NCI-H345 treated with DMSO at 0.1 percent for 48 hours (cell line): ENCODE measurements around the gene HLA-DRB5.
"Not testable (repeated sequence)": the region's sequence is repeated elsewhere in the genome, so short reads cannot be mapped to it uniquely, and the experiment has no call there.

Source experiments
- DNase-seq: peaks from one replicate; lab custom pipeline; 2025; ENCODE audit not compliant: unreplicated experiment; lab: John Stamatoyannopoulos, UW

Gene HLA-DRB5

GRCh38 chr6:32529697-32530430 lies at the start of gene HLA-DRB5:
Gene HLA-DRB5, minus strand, starts transcription at chr6:32530287. Its CDS starts 63 bp downstream, at chr6:32530224.
- no peak for DNase-seq

DNA sequence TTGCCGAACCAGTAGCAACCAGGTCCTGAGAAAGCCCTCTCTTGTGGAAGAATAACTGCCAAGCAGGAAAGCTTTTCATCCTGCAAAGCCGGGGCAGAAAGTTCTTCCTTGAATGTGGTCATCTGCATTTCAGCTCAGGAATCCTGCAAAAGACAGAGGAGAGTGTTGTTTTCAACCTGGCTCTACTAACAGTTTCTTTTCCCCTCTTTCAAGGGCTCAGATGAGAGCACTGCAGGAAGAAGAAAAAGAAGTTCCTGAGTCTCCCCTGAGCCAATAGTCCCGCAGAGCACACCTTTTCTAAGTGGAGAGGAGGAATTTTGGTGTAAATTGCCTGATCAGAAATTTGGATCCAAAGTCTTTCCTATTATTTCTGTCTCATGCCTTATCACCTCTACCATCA lies 48.9 kb upstream of the HLA-DRB5 start:
- DNase-seq = no peak

- DNase-seq = not testable (repeated sequence)
Measured at GRCh38 chr6:32577493-32577892, 47.4 kb upstream of the HLA-DRB5 start.

DNA sequence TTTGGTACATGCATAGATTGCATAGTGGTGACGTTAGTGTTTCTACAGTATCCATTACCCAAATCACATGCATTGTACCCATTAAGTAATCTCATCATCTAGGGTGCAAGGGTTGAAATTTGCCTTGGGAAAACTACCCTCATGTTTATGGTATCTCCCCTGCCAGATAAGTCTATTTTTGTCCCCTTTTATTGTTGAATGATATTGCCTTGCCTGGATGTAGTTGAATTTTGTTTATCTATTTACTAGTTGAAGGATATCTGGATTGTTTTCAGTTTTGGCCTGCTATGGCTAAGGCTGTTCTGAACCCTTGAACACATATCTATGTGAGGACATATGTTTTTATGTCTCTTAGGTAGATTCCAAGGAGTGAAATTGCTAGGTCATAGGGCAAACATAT lies 46.2 kb upstream of the HLA-DRB5 start:
- DNase-seq = no peak

DNA sequence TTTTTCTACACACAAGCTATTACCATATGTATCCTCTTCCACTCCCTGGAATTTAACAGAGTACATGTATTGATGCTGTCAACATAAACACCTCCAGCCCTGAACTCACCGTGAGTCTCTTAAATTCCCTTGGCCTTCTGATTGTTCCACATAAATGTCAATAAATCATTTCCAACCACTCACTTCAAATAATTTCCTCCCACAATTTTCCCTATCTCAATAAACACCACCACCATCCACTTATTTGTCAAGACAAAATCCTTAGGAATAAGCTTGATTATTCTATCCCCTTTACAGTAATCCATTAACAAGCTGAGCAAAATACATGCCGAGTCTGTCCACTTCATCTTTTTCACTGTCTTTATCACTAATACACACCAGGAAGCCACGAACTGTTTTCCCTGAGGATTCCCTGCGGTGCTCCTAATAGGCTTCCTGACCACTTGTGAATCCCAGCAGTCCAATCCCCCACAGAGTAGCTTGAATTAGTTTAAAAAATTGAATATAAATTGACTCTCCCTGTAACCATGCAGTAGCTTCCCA lies 40.3 kb upstream of the HLA-DRB5 start:
- DNase-seq = no peak

DNA sequence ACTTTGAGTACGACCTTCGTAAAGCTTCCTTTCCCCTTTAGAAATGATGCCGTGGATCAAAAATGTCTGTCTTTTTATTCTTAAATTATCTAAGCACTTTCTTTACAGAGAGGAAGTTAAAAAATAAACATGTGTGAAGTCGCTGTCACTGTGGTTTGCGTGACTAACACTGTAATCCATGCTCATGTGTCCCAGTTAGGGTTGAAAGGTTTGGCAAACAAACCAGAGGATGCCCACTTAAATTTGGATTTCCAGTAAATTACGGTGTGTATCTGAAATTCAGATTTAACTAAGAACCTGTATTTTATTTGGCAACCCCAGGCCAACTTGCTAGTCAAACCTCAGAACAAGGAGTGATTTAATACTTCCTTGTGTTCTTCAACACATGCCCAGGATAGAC lies 38.5 kb upstream of the HLA-DRB5 start:
- no peak for DNase-seq

DNA sequence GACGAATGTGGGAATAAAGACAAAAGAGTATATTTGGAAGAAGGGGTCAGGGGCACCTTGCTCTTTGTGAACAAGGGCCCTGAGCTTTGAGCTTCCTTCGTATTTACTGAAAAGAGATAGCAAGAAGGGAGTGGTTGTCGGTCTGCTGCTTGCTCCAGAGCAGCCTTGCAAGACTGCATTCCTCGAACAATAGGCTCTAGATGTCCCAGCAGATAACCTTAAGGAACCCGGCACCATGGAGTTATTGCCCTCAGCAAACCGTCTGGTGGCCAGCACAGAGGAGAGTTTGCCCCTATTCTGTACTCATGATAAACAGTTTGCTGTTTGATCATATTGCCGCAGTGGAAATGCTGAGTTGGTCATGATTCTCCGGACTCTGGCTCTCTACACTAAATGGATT lies 36.9 kb upstream of the HLA-DRB5 start:
- no peak for DNase-seq

DNA sequence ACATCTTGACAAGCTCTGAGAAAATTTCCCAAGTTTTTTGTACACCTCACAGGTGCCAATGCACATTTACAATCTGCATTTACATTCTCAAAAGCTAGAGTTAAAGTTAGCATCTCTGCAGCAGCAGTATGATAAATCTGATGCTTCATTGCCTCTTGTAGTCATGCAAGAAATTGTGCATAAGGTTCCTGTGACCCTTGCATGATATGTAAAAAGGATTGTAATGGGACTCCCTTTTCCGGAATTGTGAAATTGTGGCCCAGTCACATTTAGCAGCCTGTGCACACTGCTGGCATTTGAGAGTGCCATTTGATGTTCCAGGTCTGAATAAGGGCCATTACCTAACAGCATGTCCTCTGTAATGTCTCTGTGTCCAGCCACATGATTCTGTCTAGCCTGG lies 35.4 kb upstream of the HLA-DRB5 start:
- no peak for DNase-seq

GRCh38 chr6:32562940-32563339 lies 32.9 kb upstream of the HLA-DRB5 start:
- no peak for DNase-seq

GRCh38 chr6:32559747-32560146 lies 29.7 kb upstream of the HLA-DRB5 start:
- no peak for DNase-seq

DNA sequence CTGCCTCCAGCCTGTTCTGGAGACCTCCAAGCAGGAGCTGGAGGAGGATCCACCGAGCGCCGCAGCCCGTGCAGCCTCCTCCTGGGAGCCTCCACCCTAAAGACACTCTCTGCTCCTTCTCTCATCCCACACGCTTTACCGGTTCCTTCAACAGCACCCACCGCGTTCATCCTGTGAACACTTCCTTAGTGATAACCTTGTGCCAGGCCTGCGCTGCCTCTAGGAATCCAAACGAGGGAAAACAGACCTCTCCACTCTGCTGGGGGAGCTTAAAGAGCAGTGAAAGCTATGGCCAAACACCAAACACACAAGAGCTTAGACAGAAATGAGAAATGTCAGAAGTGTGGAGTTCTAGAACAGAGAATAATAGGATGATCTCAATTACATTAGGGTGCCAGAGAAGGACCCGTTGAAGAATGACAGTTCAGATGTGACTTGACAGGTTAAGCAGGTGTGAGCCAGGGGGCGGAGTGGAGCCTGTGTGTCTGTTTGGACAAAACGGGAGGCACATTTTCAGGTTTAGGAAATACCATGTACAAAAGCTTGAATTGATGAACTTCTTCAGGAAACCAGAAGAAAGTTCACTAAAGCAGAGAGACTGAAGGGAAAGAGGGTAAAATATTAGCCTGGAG lies 28.5 kb upstream of the HLA-DRB5 start:
- DNase-seq = no peak

DNA sequence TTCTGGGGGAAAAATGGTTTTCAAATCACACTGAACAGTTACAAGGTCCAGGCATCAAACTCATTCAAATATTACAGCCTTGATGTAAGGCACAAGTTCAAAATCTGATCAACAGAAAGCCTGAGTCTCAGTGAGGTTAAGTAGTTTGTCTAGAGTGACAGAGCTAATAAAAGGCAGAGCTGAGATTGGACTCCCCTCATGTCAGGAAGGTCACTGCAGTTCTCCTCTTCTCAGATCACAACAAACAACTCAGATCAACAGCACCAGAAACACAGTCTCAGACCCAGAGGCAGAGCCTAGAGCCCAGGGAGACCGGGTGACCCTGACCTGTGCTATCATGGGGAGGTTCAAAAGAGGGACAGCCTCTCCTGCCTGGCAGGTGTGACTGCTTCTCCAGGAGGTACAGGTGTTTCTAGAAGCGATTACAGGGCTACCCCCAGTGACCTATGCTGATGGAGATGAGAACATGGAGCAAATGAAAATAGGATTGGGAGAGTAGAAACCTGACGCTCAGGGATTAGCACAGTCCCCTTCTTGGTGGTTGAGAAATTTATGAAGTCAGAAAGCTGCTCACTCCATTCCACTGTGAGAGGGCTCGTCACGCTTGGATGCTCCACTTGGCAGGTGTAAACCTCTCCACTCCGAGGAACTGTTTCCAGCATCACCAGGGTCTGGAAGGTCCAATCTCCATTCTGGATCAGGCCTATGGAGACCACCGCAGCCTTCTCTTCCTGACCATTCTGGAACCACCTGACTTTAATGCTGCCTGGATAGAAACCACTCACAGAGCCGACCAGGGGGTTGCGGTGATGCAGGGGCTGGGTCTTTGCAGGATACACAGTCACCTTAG lies 24.3 kb upstream of the HLA-DRB5 start:
- DNase-seq = no peak

DNA sequence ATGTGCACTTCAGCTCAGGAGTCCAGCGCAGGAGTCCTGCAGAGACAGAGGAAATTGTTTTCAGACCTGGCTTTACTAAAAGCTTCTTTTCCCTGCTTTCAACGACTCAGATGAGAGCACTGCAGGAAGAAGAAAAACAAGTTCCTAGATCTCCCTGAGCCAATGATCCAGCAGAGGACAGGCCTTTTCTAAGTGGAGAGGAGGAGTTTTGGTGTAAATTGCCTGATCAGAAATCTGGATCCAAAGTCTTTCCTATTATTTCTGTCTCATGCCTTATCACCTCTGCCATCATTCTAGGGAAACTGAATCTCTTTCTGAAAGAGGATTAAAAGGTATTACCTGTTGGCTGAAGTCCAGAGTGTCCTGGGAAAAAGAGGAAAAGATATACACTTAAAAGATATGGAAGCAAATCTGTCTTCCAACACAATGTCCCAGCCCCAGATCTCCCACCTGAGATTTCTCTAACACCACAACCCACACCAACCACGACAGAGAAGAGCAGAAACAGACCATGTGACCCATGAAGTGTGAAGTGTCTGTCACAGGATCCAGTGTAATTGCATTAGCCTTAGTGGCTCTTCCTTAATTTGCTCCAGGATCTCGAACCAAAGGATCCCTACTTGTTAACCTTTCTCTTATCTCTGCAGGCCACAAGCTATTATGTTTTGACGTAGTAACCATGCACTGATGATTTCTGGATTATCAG lies 23.1 kb upstream of the HLA-DRB5 start:
- DNase-seq = no peak

- DNase-seq = no peak
Measured at GRCh38 chr6:32551410-32551809, 21.3 kb upstream of the HLA-DRB5 start.

- DNase-seq = no peak
Measured at GRCh38 chr6:32539839-32540238, 9.8 kb upstream of the HLA-DRB5 start.

DNA sequence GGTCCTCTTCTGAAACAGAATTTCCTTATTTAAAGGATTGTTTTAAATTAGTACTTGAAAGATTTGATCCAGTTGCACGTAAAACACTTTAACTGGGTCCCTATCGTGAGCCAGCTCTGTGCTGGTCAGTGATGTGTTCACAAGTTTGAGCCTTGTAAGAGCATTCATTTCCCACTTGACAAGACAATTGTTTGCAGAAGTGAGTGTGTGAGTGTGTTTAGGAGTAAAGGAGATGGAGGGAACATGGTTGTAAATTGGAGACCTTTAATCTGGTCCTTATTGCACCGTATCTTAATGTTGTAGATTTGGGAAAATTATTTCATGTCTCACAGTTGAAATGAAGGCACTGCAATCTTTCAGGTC lies 325 bp upstream of the HLA-DRB5 start:
- not testable (repeated sequence) for DNase-seq

DNA sequence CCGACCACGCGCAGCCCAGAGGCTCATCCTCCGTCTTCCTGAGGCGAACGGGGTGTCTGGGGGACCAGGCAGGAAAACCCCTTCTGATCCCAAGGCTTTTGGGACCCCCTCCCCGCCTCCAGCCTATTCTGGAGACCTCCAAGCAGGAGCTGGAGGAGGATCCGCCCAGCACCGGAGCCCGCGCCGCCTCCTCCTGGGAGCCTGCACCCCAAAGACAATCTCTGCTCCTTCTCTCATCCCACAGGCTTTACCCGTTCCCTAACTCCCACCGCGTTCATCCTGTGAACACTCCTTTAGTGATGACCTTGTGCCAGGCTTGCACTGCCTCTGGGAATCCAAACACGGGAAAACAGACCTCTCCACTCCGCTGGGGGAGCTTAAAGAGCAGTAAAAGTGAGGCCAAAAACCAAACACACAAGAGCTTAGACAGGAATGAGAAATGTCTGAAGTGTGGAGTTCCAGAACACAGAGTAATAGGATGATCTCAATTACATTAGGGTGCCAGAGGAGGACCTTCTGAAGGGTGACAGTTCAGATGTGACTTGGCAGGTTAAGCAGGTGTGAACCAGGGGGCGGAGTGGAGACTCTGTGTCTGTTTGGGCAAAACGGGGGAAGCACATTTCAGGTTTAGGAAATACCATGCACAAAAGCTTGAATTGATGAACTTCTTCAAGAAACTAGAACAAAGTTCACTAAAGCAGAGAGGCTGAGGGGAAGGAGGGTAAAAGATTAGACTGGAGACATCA lies 7.6 kb downstream of the HLA-DRB5 start:
- DNase-seq = no peak

DNA sequence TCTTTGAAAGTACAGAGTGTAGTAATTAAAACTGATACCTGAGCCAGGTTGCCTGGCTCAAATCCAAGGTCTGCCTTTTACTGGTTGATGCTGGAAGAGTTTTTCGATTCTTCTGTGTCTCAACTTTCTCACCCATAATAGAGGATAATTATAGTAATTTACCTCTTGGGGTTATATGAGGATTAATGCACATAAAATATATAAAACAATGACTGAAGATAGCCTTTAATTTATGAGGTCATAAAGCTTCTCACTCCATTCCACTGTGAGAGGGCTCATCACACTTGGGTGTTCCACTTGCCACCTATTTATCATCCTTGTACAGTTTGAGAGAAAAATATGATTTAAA lies 10.2 kb downstream of the HLA-DRB5 start:
- DNase-seq = no peak

GRCh38 chr6:32519118-32519909 lies 10.8 kb downstream of the HLA-DRB5 start:
- no peak for DNase-seq
